ENCODE results near the gene ZKSCAN1.
A peak's percentile ranks its signal among the peaks of the same experiment; 100 is the strongest.

Gene ZKSCAN1

GRCh38 chr7:100053215-100053614 lies 37.8 kb downstream of the ZKSCAN1 start:
- H3K4me3 ChIP-seq (ENCODE audit: control insufficient read depth, low read depth, low read length) = no peak overlapping the region
- TF ChIP-seq, protein P1, sequence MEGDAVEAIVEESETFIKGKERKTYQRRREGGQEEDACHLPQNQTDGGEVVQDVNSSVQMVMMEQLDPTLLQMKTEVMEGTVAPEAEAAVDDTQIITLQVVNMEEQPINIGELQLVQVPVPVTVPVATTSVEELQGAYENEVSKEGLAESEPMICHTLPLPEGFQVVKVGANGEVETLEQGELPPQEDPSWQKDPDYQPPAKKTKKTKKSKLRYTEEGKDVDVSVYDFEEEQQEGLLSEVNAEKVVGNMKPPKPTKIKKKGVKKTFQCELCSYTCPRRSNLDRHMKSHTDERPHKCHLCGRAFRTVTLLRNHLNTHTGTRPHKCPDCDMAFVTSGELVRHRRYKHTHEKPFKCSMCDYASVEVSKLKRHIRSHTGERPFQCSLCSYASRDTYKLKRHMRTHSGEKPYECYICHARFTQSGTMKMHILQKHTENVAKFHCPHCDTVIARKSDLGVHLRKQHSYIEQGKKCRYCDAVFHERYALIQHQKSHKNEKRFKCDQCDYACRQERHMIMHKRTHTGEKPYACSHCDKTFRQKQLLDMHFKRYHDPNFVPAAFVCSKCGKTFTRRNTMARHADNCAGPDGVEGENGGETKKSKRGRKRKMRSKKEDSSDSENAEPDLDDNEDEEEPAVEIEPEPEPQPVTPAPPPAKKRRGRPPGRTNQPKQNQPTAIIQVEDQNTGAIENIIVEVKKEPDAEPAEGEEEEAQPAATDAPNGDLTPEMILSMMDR (conservative IDR thresholded peaks at IDR 0.05; ENCODE audit: control insufficient read depth, insufficient read depth, low read depth, low read length) = peak; percentile 17
- DNase-seq (ENCODE audit: low read depth) = peak; percentile 86

DNA sequence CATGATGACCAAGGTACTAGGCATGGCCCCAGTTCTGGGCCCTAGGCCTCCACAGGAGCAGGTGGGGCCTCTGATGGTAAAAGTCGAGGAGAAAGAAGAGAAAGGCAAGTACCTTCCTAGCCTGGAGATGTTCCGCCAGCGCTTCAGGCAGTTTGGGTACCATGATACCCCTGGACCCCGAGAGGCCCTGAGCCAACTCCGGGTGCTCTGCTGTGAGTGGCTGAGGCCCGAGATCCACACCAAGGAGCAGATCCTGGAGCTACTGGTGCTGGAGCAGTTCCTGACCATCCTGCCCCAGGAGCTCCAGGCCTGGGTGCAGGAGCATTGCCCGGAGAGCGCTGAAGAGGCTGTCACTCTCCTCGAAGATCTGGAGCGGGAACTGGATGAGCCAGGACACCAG lies 41.6 kb downstream of the ZKSCAN1 start:
- TF ChIP-seq, protein P1 (conservative IDR thresholded peaks at IDR 0.05; ENCODE audit: control insufficient read depth, insufficient read depth, low read depth, low read length) = no peak
- DNase-seq (ENCODE audit: low read depth) = no peak
- H3K4me3 ChIP-seq (ENCODE audit: control insufficient read depth, low read depth, low read length) = no peak overlapping the region

- no peak overlapping the region for H3K4me3 ChIP-seq (ENCODE audit: control insufficient read depth, low read depth, low read length)
- TF ChIP-seq, protein P1 (conservative IDR thresholded peaks at IDR 0.05; ENCODE audit: control insufficient read depth, insufficient read depth, low read depth, low read length) = no peak
- DNase-seq (ENCODE audit: low read depth) = no peak
These were observed 43.9 kb downstream of the ZKSCAN1 start for GRCh38 chr7:100059251-100059739.

- TF ChIP-seq, protein P1 (conservative IDR thresholded peaks at IDR 0.05; ENCODE audit: control insufficient read depth, insufficient read depth, low read depth, low read length) = no peak
- no peak overlapping the region for H3K4me3 ChIP-seq (ENCODE audit: control insufficient read depth, low read depth, low read length)
- no peak for DNase-seq (ENCODE audit: low read depth)
These were observed 46.3 kb downstream of the ZKSCAN1 start for GRCh38 chr7:100061518-100062193.

DNA sequence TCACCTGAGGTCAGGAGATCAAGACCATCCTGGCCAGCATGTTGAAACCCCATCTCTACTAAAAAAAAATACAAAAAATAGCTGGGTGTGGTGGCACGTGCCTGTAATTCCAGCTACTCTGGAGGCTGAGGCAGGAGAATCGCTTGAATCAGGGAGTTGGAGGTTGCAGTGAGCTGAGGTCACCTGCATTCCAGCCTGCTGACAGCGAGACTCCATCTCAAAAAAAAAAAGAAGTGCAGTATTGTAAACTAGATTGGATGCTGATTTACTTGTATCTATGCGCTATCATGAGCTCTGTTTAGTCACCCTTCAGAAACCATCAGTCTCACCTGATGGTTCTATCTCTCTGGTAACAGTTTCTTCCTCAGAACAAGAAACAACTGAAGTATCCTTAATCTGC lies 48.0 kb downstream of the ZKSCAN1 start:
- TF ChIP-seq, protein P1 (conservative IDR thresholded peaks at IDR 0.05; ENCODE audit: control insufficient read depth, insufficient read depth, low read depth, low read length) = no peak
- DNase-seq (ENCODE audit: low read depth) = no peak
- H3K4me3 ChIP-seq (ENCODE audit: control insufficient read depth, low read depth, low read length) = no peak overlapping the region

DNA sequence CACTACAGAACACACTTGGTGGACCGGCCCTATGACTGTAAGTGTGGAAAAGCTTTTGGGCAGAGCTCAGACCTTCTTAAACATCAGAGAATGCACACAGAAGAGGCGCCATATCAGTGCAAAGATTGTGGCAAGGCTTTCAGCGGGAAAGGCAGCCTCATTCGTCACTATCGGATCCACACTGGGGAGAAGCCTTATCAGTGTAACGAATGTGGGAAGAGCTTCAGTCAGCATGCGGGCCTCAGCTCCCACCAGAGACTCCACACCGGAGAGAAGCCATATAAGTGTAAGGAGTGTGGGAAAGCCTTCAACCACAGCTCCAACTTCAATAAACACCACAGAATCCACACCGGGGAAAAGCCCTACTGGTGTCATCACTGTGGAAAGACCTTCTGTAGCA lies 48.8 kb downstream of the ZKSCAN1 start:
- no peak overlapping the region for H3K4me3 ChIP-seq (ENCODE audit: control insufficient read depth, low read depth, low read length)
- no peak for DNase-seq (ENCODE audit: low read depth)
- TF ChIP-seq, protein P1 (conservative IDR thresholded peaks at IDR 0.05; ENCODE audit: control insufficient read depth, insufficient read depth, low read depth, low read length) = no peak
